ENCODE results near the gene H19. TPM values are rescaled to one million over a fixed set of nuclear protein-coding genes. Genes with fewer than 3 reads are reported as not detected.

H19 gene
- total and polyA plus RNA-seq, 9 donors: 113 to 2,888 (median 601) TPM

- Histone ChIP-seq H3K27me3 (no peaks in the 10 kb centered on the region), H3K4me1 (ENCODE audit: insufficient read depth) (no peaks in the 10 kb centered on the region), H3K9me3 (no peaks in the 10 kb centered on the region), H3K36me3 (no peaks in the 10 kb centered on the region), H3K27ac (no peak overlapping the region), H3K4me3 (no peak overlapping the region)
- DNase-seq: peak in 1 of 5 donors; percentile 6
- TF ChIP-seq POLR2A (IDR thresholded peaks at IDR 0.05): no peak
- no CpG with 5 or more reads among the region's 11 CpGs for WGBS, 3 donors
- intact Hi-C loops (cut with DNase I): no loop called here
Observed at GRCh38 chr11:1979607-1980006, 18.0 kb downstream of the H19 start.

GRCh38 chr11:1978720-1979473 lies 18.7 kb downstream of the H19 start:
- TF ChIP-seq EP300 (IDR thresholded peaks at IDR 0.05) (no peak), POLR2A (IDR thresholded peaks at IDR 0.05) (no peak), CTCF (IDR thresholded peaks at IDR 0.05) (no peak)
- intact Hi-C loops (cut with DNase I): no loop called here
- WGBS, 3 donors: 85% methylated on average over 7 of the region's 26 CpGs; no CpG with 5 or more reads in 2 of the 3 donors
- DNase-seq: peak in 3 of 5 donors; percentile 8 to 14 (median 13)
- no peaks in the 10 kb centered on the region for H3K4me1 ChIP-seq (ENCODE audit: insufficient read depth)
- no peaks in the 10 kb centered on the region for H3K9me3 ChIP-seq
- H3K27me3 ChIP-seq: no peaks in the 10 kb centered on the region
- no peak overlapping the region for H3K27ac ChIP-seq
- no peak overlapping the region for H3K4me3 ChIP-seq
- H3K36me3 ChIP-seq: no peaks in the 10 kb centered on the region

- intact Hi-C loops (cut with DNase I): no loop called here
- Histone ChIP-seq H3K27me3 (no peaks in the 10 kb centered on the region), H3K36me3 (no peaks in the 10 kb centered on the region), H3K9me3 (no peaks in the 10 kb centered on the region), H3K27ac (no peak overlapping the region), H3K4me3 (no peak overlapping the region), H3K4me1 (ENCODE audit: insufficient read depth) (no peaks in the 10 kb centered on the region)
- WGBS, 3 donors: no CpG with 5 or more reads among the region's 13 CpGs
- no peak for DNase-seq
- no peak for TF ChIP-seq EP300 (IDR thresholded peaks at IDR 0.05)
Observed at GRCh38 chr11:1975185-1975584, 22.5 kb downstream of the H19 start.

- WGBS, 3 donors: 90 to 100% (median 95%) methylated on average over 5 to 12 of the region's 15 CpGs
Observed at GRCh38 chr11:1970956-1971355, 26.7 kb downstream of the H19 start.

GRCh38 chr11:1969776-1970175 lies 27.9 kb downstream of the H19 start:
- intact Hi-C loops (cut with DNase I): no loop called here
- WGBS, 3 donors: no CpG with 5 or more reads among the region's 23 CpGs
- DNase-seq: no peak
- Histone ChIP-seq H3K27me3 (no peaks in the 10 kb centered on the region), H3K4me3 (no peak overlapping the region), H3K27ac (no peak overlapping the region), H3K36me3 (no peaks in the 10 kb centered on the region), H3K4me1 (ENCODE audit: insufficient read depth) (no peaks in the 10 kb centered on the region), H3K9me3 (no peaks in the 10 kb centered on the region)
- no peak for TF ChIP-seq CTCF (IDR thresholded peaks at IDR 0.05)
- TF ChIP-seq EP300 (IDR thresholded peaks at IDR 0.05): no peak
- TF ChIP-seq POLR2A (IDR thresholded peaks at IDR 0.05): no peak

More at GRCh38 chr11:1970956-1971355, 26.7 kb downstream of the H19 start:
- TF ChIP-seq POLR2A (IDR thresholded peaks at IDR 0.05) (no peak), CTCF (IDR thresholded peaks at IDR 0.05) (no peak), EP300 (IDR thresholded peaks at IDR 0.05) (no peak)
- Histone ChIP-seq H3K4me1 (ENCODE audit: insufficient read depth) (no peaks in the 10 kb centered on the region), H3K9me3 (no peaks in the 10 kb centered on the region), H3K36me3 (no peaks in the 10 kb centered on the region), H3K4me3 (no peak overlapping the region), H3K27me3 (no peaks in the 10 kb centered on the region), H3K27ac (no peak overlapping the region)
- peak in 4 of 5 donors; percentile 18 to 37 (median 26) for DNase-seq
- intact Hi-C loops (cut with DNase I): no loop called here

All from ovary (tissue), 9 donors.